Mesenchymal stem cell (in vitro differentiated cells and primary cell): ENCODE results near the gene SPATA13.

Experiments used
- DNase-seq: peaks from one replicate; pipeline ENCODE4 v3.0.0-alpha.2; 2013
- H2AFZ ChIP-seq: one replicate; pipeline ENCODE4 v1.6.1; 2013; ENCODE audit warnings: low read depth, mild to moderate bottlenecking, control low read depth, inconsistent platforms, low read length, moderate library complexity
- H2AK5ac ChIP-seq: 2 replicates; pipeline ENCODE4 v1.6.1; 2013; ENCODE audit warnings: low read length, moderate library complexity, mild to moderate bottlenecking, inconsistent platforms; ENCODE audit not compliant: severe bottlenecking
- H2BK120ac ChIP-seq: one replicate; pipeline ENCODE4 v1.6.1; 2013; ENCODE audit warnings: low read depth, mild to moderate bottlenecking, inconsistent platforms, low read length, moderate library complexity
- H2BK12ac ChIP-seq, 2 experiments: one replicate each; pipeline ENCODE4 v1.6.1; 2013; ENCODE audit warnings: inconsistent platforms in 2 of 2, low read length in 2 of 2, mild to moderate bottlenecking in 2 of 2, moderate library complexity in 2 of 2, control low read depth in 1 of 2
- H2BK15ac ChIP-seq: one replicate; pipeline ENCODE4 v1.6.1; 2013; ENCODE audit warnings: mild to moderate bottlenecking, low read depth, inconsistent platforms; ENCODE audit not compliant: poor library complexity, severe bottlenecking
- H2BK5ac ChIP-seq: 2 replicates; pipeline ENCODE4 v1.6.1; 2013; ENCODE audit warnings: low read depth, mild to moderate bottlenecking, low read length, control low read depth, inconsistent platforms; ENCODE audit not compliant: poor library complexity, severe bottlenecking
- H3K14ac ChIP-seq, 2 experiments: one replicate each; pipeline ENCODE4 v1.6.1; 2013; ENCODE audit warnings: inconsistent platforms in 2 of 2, low read length in 2 of 2, control low read depth in 1 of 2, mild to moderate bottlenecking in 1 of 2, moderate library complexity in 1 of 2
- H3K18ac ChIP-seq, 2 experiments: one replicate each; pipeline ENCODE4 v1.6.1; 2013; ENCODE audit warnings: inconsistent platforms in 2 of 2, low read length in 2 of 2, control low read depth in 1 of 2, low read depth in 1 of 2, mild to moderate bottlenecking in 1 of 2
- H3K23ac ChIP-seq, 2 experiments: one replicate each; pipeline ENCODE4 v1.6.1; 2013; ENCODE audit warnings: inconsistent platforms in 2 of 2, low read length in 2 of 2, mild to moderate bottlenecking in 2 of 2, moderate library complexity in 2 of 2, control low read depth in 1 of 2
- H3K27ac ChIP-seq: 2 replicates; pipeline ENCODE4 v1.5.1; 2013; ENCODE audit warnings: mild to moderate bottlenecking, moderate library complexity, low read length, control low read depth, inconsistent platforms; ENCODE audit not compliant: poor library complexity, severe bottlenecking
- H3K27me3 ChIP-seq, 2 experiments: 2 replicates each; pipeline versions ENCODE4 v1.6.1 to v1.7.0; 2013; ENCODE audit warnings: low read length in 2 of 2, mild to moderate bottlenecking in 2 of 2, moderate library complexity in 2 of 2, control low read depth in 1 of 2, inconsistent platforms in 1 of 2; ENCODE audit not compliant: control insufficient read depth in 1 of 2, insufficient read depth in 1 of 2
- H3K36me3 ChIP-seq, 2 experiments: 2 replicates each; pipeline versions ENCODE4 v1.6.1 to v1.7.0; 2013; ENCODE audit warnings: low read length in 2 of 2, control low read depth in 1 of 2, inconsistent platforms in 1 of 2, low read depth in 1 of 2, mild to moderate bottlenecking in 1 of 2; ENCODE audit not compliant: insufficient read depth in 2 of 2, control insufficient read depth in 1 of 2
- H3K4ac ChIP-seq, 2 experiments: one replicate each; pipeline ENCODE4 v1.6.1; 2013; ENCODE audit warnings: inconsistent platforms in 2 of 2, low read length in 2 of 2, mild to moderate bottlenecking in 2 of 2, moderate library complexity in 2 of 2, control low read depth in 1 of 2, low read depth in 1 of 2
- H3K4me1 ChIP-seq: 2 replicates; pipeline ENCODE4 v1.6.1; 2013; ENCODE audit warnings: low read depth, low read length, control low read depth; ENCODE audit not compliant: control insufficient read depth, insufficient read depth
- H3K4me2 ChIP-seq: 2 replicates; pipeline ENCODE4 v1.6.1; 2013; ENCODE audit warnings: low read length, mild to moderate bottlenecking, inconsistent platforms; ENCODE audit not compliant: poor library complexity, severe bottlenecking
- H3K4me3 ChIP-seq, 2 experiments: 2 replicates each; pipeline versions ENCODE4 v1.5.1 to v1.7.0; 2013; ENCODE audit warnings: low read length in 2 of 2, mild to moderate bottlenecking in 2 of 2, control low read depth in 1 of 2, low read depth in 1 of 2; ENCODE audit not compliant: insufficient read depth in 1 of 2
- H3K79me1 ChIP-seq: replicated peaks from 2 replicates; pipeline ENCODE4 v1.6.1; 2013; ENCODE audit warnings: mild to moderate bottlenecking, control low read depth, low read length, inconsistent platforms; ENCODE audit not compliant: poor library complexity, severe bottlenecking
- H3K9ac ChIP-seq: 2 replicates; pipeline ENCODE4 v1.7.0; 2013; ENCODE audit warnings: mild to moderate bottlenecking, low read length, moderate library complexity
- H3K9me3 ChIP-seq: 2 replicates; pipeline ENCODE4 v1.7.0; 2013; ENCODE audit warnings: mild to moderate bottlenecking, low read length; ENCODE audit not compliant: control insufficient read depth
- H4K8ac ChIP-seq: one replicate; pipeline ENCODE4 v1.6.1; 2013; ENCODE audit warnings: inconsistent platforms, mild to moderate bottlenecking, low read length, moderate library complexity
- H4K91ac ChIP-seq: one replicate; pipeline ENCODE4 v1.6.1; 2013; ENCODE audit warnings: mild to moderate bottlenecking, low read length, inconsistent platforms
- WGBS: methylation state at CpG from one replicate; pipeline ENCODE4 v1.1.7; 2013; ENCODE audit warnings: mixed read lengths; 5-methylcytosine and 5-hydroxymethylcytosine counted together

SPATA13 gene

DNA sequence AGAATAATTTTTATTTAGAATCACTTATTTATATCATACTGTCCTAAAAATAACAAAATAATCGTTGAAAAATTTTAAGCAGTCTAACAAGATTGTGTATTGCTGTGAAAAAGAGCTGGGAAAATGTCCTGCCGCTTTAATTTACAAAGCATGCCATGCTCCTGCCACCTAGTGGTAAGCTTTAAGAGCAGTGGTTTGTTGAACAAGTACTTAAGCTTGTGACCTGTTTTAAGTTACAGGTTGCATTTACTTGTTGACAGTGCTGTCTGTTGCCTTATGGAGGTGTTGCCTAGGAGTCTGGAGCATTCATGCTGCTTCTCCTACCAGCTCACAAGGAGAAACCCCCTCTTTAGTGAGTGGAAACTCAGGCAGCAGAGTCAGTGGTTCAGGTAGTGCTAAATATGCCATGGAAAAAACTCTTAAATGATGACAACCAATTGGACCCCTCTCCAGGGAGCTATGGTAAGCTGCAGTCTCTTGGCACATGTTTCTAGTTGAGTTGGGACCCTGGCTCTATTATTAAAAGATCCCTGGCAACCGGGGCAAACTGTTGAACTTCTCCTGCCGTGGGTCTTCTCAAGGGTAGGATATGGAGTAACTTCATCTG lies 68.4 kb downstream of the SPATA13 start:
- no peak overlapping the region for H2BK12ac ChIP-seq
- DNase-seq: peak; percentile 72
- no peak overlapping the region for H3K4me3 ChIP-seq
- H3K79me1 ChIP-seq: peaks cover 17% of the 10 kb centered on the region
- H3K4me2 ChIP-seq: no peak overlapping the region
- no peak overlapping the region for H3K9ac ChIP-seq
- no peak overlapping the region for H3K27ac ChIP-seq
- no peak overlapping the region for H2BK5ac ChIP-seq
- H3K4ac ChIP-seq: no peak overlapping the region
- no peaks in the 10 kb centered on the region for H3K9me3 ChIP-seq
- H2BK120ac ChIP-seq: no peak overlapping the region
- no peak overlapping the region for H2BK15ac ChIP-seq
- H3K18ac ChIP-seq: no peak overlapping the region
- no peak overlapping the region for H4K8ac ChIP-seq
- peaks cover 5% of the 10 kb centered on the region for H3K4me1 ChIP-seq
- no peak overlapping the region for H3K23ac ChIP-seq
- H3K27me3 ChIP-seq: no peaks in the 10 kb centered on the region
- no peak overlapping the region for H4K91ac ChIP-seq
- no peak overlapping the region for H3K14ac ChIP-seq
- H2AFZ ChIP-seq: no peak overlapping the region
- peaks cover 3 to 10% of the 10 kb centered on the region in 2 experiments for H3K36me3 ChIP-seq
- WGBS: 50% methylated on average over 4 of the region's 4 CpGs
- no peak overlapping the region for H2AK5ac ChIP-seq

- no peak overlapping the region for H3K23ac ChIP-seq
- H3K79me1 ChIP-seq: peaks cover 19% of the 10 kb centered on the region
- no peak overlapping the region for H2BK5ac ChIP-seq
- peak overlapping the region in 1 of 2 experiments; percentile 39 for H3K14ac ChIP-seq
- H2AK5ac ChIP-seq: peak overlapping the region; percentile 16
- peak overlapping the region; percentile 46 for H4K91ac ChIP-seq
- H3K9ac ChIP-seq: no peak overlapping the region
- H2AFZ ChIP-seq: no peak overlapping the region
- WGBS: 88% methylated on average over 11 of the region's 12 CpGs
- no peak overlapping the region for H4K8ac ChIP-seq
- H3K27me3 ChIP-seq: no peaks in the 10 kb centered on the region
- H3K4me2 ChIP-seq: no peak overlapping the region
- peaks cover 3% of the 10 kb centered on the region for H3K4me1 ChIP-seq
- H3K4me3 ChIP-seq: no peak overlapping the region
- H3K18ac ChIP-seq: no peak overlapping the region
- H2BK15ac ChIP-seq: no peak overlapping the region
- H3K4ac ChIP-seq: peak overlapping the region in 1 of 2 experiments; percentile 60
- H3K9me3 ChIP-seq: no peaks in the 10 kb centered on the region
- no peak overlapping the region for H2BK120ac ChIP-seq
- H3K36me3 ChIP-seq: peaks cover under 1 to 3% of the 10 kb centered on the region in 2 experiments
- no peak overlapping the region for H2BK12ac ChIP-seq
- no peak for DNase-seq
- H3K27ac ChIP-seq: no peak overlapping the region
Measured at GRCh38 chr13:24230428-24231072, 70.0 kb downstream of the SPATA13 start.

DNA sequence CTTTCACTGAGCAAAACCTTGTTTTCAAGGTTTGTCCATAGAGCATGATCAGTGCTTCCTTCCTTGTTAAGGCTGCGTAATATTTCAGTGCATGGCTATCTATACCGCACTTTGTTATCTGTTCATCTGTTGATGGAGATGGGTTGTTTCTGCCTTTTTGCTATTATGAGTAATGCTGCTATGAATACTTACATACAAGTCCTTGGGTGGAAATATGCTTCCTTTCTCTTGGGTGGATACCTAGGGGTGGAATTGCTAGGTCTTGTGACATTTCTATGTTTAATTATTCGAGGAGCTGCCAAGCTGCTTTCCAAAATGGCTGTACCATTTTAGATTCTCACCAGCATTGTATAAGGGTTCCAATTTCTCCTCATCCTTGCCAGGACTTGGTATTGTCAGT lies 70.9 kb downstream of the SPATA13 start:
- peaks cover 3% of the 10 kb centered on the region for H3K4me1 ChIP-seq
- H3K27ac ChIP-seq: no peak overlapping the region

GRCh38 chr13:24232037-24232436 lies 71.5 kb downstream of the SPATA13 start:
- no peak for DNase-seq
- Histone ChIP-seq H3K4me1 (peaks cover 3% of the 10 kb centered on the region), H2AK5ac (peak overlapping the region; percentile 9), H3K79me1 (peaks cover 19% of the 10 kb centered on the region), H3K4me3 (no peak overlapping the region), H3K4me2 (no peak overlapping the region), H3K4ac (no peak overlapping the region), H2AFZ (no peak overlapping the region), H4K8ac (no peak overlapping the region), H3K23ac (no peak overlapping the region), H2BK15ac (no peak overlapping the region), H3K18ac (no peak overlapping the region), H2BK5ac (no peak overlapping the region), H4K91ac (peak overlapping the region; percentile 75), H2BK120ac (no peak overlapping the region), H3K9me3 (no peaks in the 10 kb centered on the region), H3K14ac (no peak overlapping the region), H2BK12ac (no peak overlapping the region), H3K27ac (no peak overlapping the region), H3K36me3 (no peaks in the 10 kb centered on the region), H3K9ac (no peak overlapping the region), H3K27me3 (no peaks in the 10 kb centered on the region)
- whole genome bisulfite sequencing: 90% methylated on average over 5 of the region's 5 CpGs

More for the DNA sequence above, 70.9 kb downstream of the SPATA13 start:
- Histone ChIP-seq H3K14ac (no peak overlapping the region), H3K4me2 (no peak overlapping the region), H3K18ac (no peak overlapping the region), H4K8ac (no peak overlapping the region), H2AK5ac (no peak overlapping the region), H3K79me1 (peaks cover 19% of the 10 kb centered on the region), H3K4me3 (no peak overlapping the region), H2BK15ac (no peak overlapping the region), H4K91ac (no peak overlapping the region), H3K4ac (no peak overlapping the region), H2BK5ac (no peak overlapping the region), H3K9ac (no peak overlapping the region), H2BK120ac (no peak overlapping the region), H3K9me3 (no peaks in the 10 kb centered on the region), H2BK12ac (no peak overlapping the region), H3K36me3 (no peaks in the 10 kb centered on the region), H3K27me3 (no peaks in the 10 kb centered on the region), H2AFZ (no peak overlapping the region), H3K23ac (no peak overlapping the region)
- no peak for DNase-seq
- WGBS: 96% methylated on average over 3 of the region's 3 CpGs
